Right atrium auricular region (tissue), 2 donors: Measurements from ENCODE around the gene PRKCB. TPM values are rescaled to one million over a fixed set of nuclear protein-coding genes. Genes with fewer than 3 reads are reported as not detected.

ENCODE experiments used
- DNase-seq: peaks from one replicate; pipeline ENCODE4 v3.0.0-alpha.2; 2019; ENCODE audit warnings: low spot score
- H3K27ac ChIP-seq, 2 donors: fragments of 200-600 bp; sonication (generic); 1 replicate in 1 of 2; 2 replicates in 1 of 2; pipeline ENCODE4 v1.5.1; 2016 to 2019
- H3K27me3 ChIP-seq, 2 donors: fragments of 200-600 bp; sonication (generic); one replicate each; pipeline versions ENCODE4 v1.5.1 to v1.6.0; 2017 to 2019
- H3K36me3 ChIP-seq: fragments of 200-600 bp; sonication (generic); one replicate; pipeline ENCODE4 v1.5.1; 2016
- H3K4me1 ChIP-seq, 2 donors: fragments of 200-600 bp; sonication (generic); one replicate each; pipeline versions ENCODE4 v1.5.1 to v1.6.0; 2017 to 2019
- H3K4me3 ChIP-seq, 2 donors: fragments of 200-600 bp; sonication (generic); 1 replicate in 1 of 2; 2 replicates in 1 of 2; pipeline ENCODE4 v1.5.1; 2017 to 2019; ENCODE audit warnings: mild to moderate bottlenecking in 1 of 2, moderate library complexity in 1 of 2
- H3K9me3 ChIP-seq, 2 donors: fragments of 200-600 bp; sonication (generic); one replicate each; pipeline ENCODE4 v1.5.1; 2019
- total RNA-seq, 2 donors: library from RNA; depleted of rRNA; stranded (reverse); fragments of >200 nt; gene quantifications; one replicate each; pipeline ENCODE4 v1.1.0, GENCODE V29; 2016
- TF ChIP-seq, protein P1 (sequence below), 2 donors: fragments of 200-600 bp; sonication (generic); IDR thresholded peaks; one replicate each; pipeline ENCODE4 v1.5.1; 2019; ENCODE audit warnings: antibody characterized with exemption in 2 of 2

PRKCB gene
- total RNA-seq, 2 donors from 2014 or later = 0.93 to 3.1 TPM

DNA sequence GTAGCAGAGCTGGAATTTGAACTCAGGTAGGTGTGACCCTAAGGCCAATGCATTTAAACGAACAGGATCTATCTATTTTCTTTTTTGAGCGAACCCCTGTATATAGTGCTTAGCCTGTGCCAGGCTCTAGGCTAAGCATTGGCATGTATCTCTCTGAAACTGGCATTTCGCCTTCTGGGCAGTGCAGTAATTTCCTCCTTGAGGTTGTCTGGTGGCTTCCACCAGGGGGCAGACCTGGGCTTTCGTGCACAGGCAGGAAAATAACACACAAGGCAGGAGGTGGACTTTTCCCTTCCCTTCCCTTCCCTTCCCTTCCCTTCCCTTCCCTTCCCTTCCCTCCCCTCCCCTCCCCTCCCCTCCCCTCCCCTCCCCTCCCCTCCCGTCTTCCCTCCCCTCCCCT lies 34.4 kb upstream of the PRKCB start:
- Histone ChIP-seq H3K27ac (no peak overlapping the region), H3K4me3 (no peak overlapping the region), H3K36me3 (no peaks in the 10 kb centered on the region), H3K9me3 (no peaks in the 10 kb centered on the region), H3K4me1 (no peaks in the 10 kb centered on the region), H3K27me3 (no peaks in the 10 kb centered on the region)
- TF ChIP-seq, protein P1, sequence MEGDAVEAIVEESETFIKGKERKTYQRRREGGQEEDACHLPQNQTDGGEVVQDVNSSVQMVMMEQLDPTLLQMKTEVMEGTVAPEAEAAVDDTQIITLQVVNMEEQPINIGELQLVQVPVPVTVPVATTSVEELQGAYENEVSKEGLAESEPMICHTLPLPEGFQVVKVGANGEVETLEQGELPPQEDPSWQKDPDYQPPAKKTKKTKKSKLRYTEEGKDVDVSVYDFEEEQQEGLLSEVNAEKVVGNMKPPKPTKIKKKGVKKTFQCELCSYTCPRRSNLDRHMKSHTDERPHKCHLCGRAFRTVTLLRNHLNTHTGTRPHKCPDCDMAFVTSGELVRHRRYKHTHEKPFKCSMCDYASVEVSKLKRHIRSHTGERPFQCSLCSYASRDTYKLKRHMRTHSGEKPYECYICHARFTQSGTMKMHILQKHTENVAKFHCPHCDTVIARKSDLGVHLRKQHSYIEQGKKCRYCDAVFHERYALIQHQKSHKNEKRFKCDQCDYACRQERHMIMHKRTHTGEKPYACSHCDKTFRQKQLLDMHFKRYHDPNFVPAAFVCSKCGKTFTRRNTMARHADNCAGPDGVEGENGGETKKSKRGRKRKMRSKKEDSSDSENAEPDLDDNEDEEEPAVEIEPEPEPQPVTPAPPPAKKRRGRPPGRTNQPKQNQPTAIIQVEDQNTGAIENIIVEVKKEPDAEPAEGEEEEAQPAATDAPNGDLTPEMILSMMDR (IDR thresholded peaks at IDR 0.05) = peak; percentile 39 to 67
- peak; percentile 72 for DNase-seq

DNA sequence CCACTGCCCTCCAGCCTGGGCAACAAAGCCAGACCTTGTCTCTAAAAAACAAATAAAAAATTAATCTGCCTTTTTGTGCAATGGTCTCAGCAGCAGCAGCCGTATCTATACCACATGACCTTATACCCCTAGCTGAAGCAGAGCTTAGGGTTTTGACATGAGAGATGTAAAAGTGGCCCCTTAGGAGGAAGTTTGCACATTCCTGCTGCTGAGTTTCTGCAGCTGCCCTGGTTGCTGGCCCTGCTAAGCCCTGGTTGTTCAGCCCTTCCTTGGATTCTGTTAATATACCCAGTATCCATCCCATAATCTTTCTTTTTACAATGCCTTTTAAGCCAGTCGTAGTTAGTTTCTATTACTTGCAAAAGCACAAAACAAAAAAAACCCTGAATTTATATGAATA lies 33.0 kb upstream of the PRKCB start:
- no peaks in the 10 kb centered on the region for H3K27me3 ChIP-seq
- H3K4me3 ChIP-seq = no peak overlapping the region
- H3K9me3 ChIP-seq = no peaks in the 10 kb centered on the region
- H3K36me3 ChIP-seq = no peaks in the 10 kb centered on the region
- H3K27ac ChIP-seq = no peak overlapping the region
- H3K4me1 ChIP-seq = no peaks in the 10 kb centered on the region
- TF ChIP-seq, protein P1 (IDR thresholded peaks at IDR 0.05) = no peak
- DNase-seq = no peak

DNA sequence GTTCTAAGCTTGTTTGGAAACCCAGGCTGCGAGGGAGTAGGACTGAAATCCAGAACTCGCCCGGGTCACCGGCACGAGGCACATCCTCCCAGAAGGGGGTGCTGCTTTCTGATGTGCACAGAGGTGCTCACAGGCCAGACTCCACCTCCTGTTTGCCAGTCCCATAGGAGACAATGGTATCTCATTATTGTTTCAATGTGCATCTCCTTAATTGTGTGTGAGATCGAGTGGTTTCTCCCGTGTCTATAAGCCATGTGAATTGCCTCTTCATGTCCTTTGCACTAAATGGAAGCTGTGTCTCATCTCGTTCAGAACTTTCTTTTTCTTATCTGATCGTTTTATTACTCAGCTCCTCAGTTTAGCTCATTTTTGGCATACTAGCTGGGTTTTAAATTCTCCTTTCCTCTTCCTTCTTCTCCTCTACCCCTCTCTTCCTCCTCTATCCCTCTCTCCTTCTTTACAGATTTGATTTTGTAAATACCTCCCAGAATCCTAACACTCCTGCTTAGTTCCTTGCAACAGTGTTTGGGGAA lies 32.1 kb upstream of the PRKCB start:
- Histone ChIP-seq H3K27me3 (no peaks in the 10 kb centered on the region), H3K4me1 (no peaks in the 10 kb centered on the region), H3K4me3 (no peak overlapping the region), H3K36me3 (no peaks in the 10 kb centered on the region), H3K27ac (no peak overlapping the region), H3K9me3 (no peaks in the 10 kb centered on the region)
- peak; percentile 60 for DNase-seq
- TF ChIP-seq, protein P1 (IDR thresholded peaks at IDR 0.05) = peak; percentile 28 to 52

DNA sequence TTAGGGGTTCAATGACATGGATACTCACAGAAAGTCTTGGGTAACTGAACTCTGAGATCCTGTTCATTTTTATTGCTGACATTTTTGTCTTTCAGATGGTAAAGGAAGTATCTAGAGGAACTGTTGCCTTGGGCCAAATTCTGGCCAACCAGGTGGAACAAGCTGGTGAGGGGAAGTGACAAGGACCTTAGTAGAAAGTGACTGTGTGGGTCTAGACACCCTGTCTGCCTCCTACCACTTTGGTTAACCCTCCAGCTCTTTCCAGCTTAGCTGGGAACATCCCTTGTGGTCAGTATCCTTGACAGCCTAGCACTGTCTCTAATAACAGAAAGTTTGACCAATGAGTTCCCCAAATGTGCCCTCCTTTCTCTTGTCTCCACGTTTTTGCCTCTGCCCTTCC lies 28.8 kb upstream of the PRKCB start:
- TF ChIP-seq, protein P1 (IDR thresholded peaks at IDR 0.05) = no peak
- DNase-seq = no peak
- Histone ChIP-seq H3K36me3 (no peaks in the 10 kb centered on the region), H3K4me3 (no peak overlapping the region), H3K4me1 (no peaks in the 10 kb centered on the region), H3K27me3 (no peaks in the 10 kb centered on the region), H3K27ac (no peak overlapping the region), H3K9me3 (no peaks in the 10 kb centered on the region)

DNA sequence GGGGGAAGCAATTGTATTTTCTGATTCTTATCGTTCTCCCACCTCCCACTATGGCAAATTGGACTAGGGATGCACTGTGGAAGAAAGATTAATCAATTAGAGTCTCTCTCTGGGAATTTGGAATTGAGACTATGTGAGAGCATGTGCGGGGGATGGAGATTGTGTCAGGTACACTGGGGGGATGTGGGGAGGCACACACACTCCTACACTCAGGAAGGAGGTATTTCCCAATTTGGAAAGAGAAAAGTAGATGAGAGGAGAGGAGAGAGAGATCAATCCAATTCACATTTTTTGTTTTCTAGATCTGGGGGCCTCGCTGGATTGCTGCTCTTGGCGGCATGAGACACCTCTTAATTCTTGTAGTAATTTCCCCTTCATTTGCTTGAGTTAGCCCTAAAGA lies 14.3 kb upstream of the PRKCB start:
- no peak for DNase-seq
- TF ChIP-seq, protein P1 (IDR thresholded peaks at IDR 0.05) = no peak
- no peaks in the 10 kb centered on the region for H3K36me3 ChIP-seq

More for the DNA sequence above, 14.3 kb upstream of the PRKCB start:
- Histone ChIP-seq H3K4me3 (no peak overlapping the region), H3K4me1 (no peaks in the 10 kb centered on the region), H3K27ac (no peak overlapping the region), H3K9me3 (no peaks in the 10 kb centered on the region), H3K27me3 (no peaks in the 10 kb centered on the region)
